Measurements from ENCODE around the gene PPP1R15B. TPM values are rescaled to one million over a fixed set of nuclear protein-coding genes. Genes with fewer than 3 reads are reported as not detected.

The PPP1R15B gene
- total and polyA plus RNA-seq, 2 donors (not counting 1 experiment from before 2014, with no cell fraction given): 65.7 to 137 TPM

DNA sequence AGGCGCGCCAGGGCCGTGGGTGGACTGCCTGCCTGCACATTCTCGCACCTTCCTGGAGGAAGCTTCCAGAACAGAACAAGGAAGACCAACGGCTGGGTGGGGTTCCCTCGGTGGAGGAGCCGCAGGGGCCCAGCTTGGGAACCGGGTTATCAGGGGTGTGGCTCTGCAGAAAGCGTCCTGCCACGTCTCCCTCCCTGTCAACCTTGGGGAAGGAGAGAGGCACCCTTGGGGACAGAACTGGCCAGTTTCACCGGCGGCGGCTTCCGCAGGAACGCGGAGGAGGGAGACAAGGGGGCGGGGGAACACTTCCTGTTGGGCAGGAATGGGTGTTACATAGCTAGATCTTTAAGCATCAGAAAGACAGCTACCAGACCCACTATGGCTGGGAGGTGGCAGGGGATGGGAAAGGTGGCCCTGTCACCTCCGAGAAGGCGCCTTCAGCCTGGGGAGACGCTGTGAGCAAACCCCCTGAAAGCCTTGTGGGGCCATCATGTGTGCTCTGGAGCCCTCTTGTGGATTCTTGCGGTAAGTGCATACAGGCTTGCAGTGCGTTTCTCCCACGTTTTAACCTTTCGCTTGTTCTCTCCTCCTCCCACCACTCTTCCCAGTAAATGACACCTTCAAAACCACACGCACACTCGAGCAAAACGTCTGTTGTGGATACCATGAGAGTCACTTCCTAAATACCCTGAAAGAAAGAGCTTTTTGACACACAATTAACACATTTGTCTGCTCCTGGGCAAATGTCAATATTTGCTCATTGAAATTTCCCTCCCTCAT lies 48.1 kb downstream of the PPP1R15B start:
- Histone ChIP-seq H3K27ac (ENCODE audit: low read length in 2 of 2) (no peak overlapping the region), H3K9me3 (ENCODE audit: control extremely low read depth in 1 of 3, control insufficient read depth in 2 of 3, insufficient read depth in 1 of 3, low read length in 2 of 3) (peaks cover 0 to 6% (median 0%) of the 10 kb centered on the region in 3 donors), H3K4me2 (replicated peaks; ENCODE audit: low read depth, low read length, poor library complexity, severe bottlenecking) (peak overlapping the region; percentile 95), H3K27me3 (replicated peaks in 1 of 4; ENCODE audit: control extremely low read depth in 1 of 4, control insufficient read depth in 3 of 4, insufficient read depth in 4 of 4, low read length in 3 of 4) (peaks cover 0 to 44% (median 13%) of the 10 kb centered on the region in 4 experiments), H3K79me2 (ENCODE audit: control insufficient read depth, insufficient read depth, low read length) (no peaks in the 10 kb centered on the region), H3K9ac (ENCODE audit: low read length) (peak overlapping the region; percentile 69), H3K4me1 (ENCODE audit: control insufficient read depth in 2 of 2, insufficient read depth in 2 of 2, low read length in 2 of 2) (peaks cover 10 to 17% of the 10 kb centered on the region in 2 donors), H4K20me1 (ENCODE audit: control insufficient read depth, insufficient read depth, low read length, poor library complexity, severe bottlenecking) (no peaks in the 10 kb centered on the region), H3K4me3 (ENCODE audit: control extremely low read depth in 1 of 5, extremely low read depth in 1 of 5, insufficient read depth in 1 of 5, low read depth in 2 of 5, low read length in 4 of 5) (peak overlapping the region; percentile 39 to 71 (median 51)), H3K36me3 (replicated peaks in 1 of 2; ENCODE audit: control extremely low read depth in 1 of 2, control insufficient read depth in 1 of 2, extremely low read depth in 1 of 2, insufficient read depth in 2 of 2, low read length in 1 of 2) (no peaks in the 10 kb centered on the region), H2AFZ (ENCODE audit: insufficient read depth, low read depth, low read length, poor library complexity, severe bottlenecking) (peak overlapping the region; percentile 92)
- H3K27me3 Mint-ChIP-seq: peaks cover 55% of the 10 kb centered on the region
- intact Hi-C loops (cut with micrococcal nuclease): loop anchor here (1.0 to 10.0 kb wide), 4 partner anchors 105 to 859 kb away; partner anchors contain the start of gene SNRPE
- ATAC-seq (ENCODE audit: low read depth) (peak; percentile 95), DNase-seq (peak; percentile 86)
- ChIA-PET POLR2A (no interaction called here), CTCF (interaction anchor here (0.7 to 6.5 kb wide), 33 partner anchors 9 to 737 kb away, joined by 3 to 99 read pairs (median 5); partner anchors contain the start of genes ATP2B4, ETNK2 and REN)
- no peak overlapping the region for H3K27ac Mint-ChIP-seq
- 2% methylated on average over 20 of the region's 27 CpGs for WGBS (ENCODE audit: insufficient coverage)
- H3K4me3 Mint-ChIP-seq: peak overlapping the region; percentile 35
- no peaks in the 10 kb centered on the region for H3K9me3 Mint-ChIP-seq (ENCODE audit: insufficient read depth)
- H3K4me1 Mint-ChIP-seq: peaks cover 8% of the 10 kb centered on the region
- TF ChIP-seq EZH2 (IDR thresholded peaks at IDR 0.05; ENCODE audit: borderline replicate concordance, insufficient read depth, low read depth, low read length, poor library complexity, severe bottlenecking): no peak
- TF ChIP-seq, protein P1, sequence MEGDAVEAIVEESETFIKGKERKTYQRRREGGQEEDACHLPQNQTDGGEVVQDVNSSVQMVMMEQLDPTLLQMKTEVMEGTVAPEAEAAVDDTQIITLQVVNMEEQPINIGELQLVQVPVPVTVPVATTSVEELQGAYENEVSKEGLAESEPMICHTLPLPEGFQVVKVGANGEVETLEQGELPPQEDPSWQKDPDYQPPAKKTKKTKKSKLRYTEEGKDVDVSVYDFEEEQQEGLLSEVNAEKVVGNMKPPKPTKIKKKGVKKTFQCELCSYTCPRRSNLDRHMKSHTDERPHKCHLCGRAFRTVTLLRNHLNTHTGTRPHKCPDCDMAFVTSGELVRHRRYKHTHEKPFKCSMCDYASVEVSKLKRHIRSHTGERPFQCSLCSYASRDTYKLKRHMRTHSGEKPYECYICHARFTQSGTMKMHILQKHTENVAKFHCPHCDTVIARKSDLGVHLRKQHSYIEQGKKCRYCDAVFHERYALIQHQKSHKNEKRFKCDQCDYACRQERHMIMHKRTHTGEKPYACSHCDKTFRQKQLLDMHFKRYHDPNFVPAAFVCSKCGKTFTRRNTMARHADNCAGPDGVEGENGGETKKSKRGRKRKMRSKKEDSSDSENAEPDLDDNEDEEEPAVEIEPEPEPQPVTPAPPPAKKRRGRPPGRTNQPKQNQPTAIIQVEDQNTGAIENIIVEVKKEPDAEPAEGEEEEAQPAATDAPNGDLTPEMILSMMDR (IDR thresholded peaks at IDR 0.05): peak; percentile 95

DNA sequence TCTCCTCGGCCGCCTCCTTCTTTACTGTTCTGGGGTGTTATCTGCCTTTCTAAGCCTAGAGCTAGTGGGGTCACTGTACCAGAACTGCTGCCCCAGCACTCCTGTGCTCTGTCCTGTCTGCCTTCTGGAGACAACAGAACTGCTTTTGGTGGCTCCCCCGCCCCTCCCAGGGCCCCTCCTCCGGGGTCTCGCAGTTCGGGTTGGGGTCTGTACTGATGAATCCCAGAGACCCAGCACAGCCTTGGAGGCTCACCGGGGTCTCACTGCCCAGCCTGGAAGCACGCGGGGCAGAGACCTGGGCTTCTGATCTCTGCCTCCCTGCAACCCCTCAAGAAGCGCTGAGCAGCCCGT lies 48.7 kb downstream of the PPP1R15B start:
- peak overlapping the region; percentile 95 for H3K4me2 ChIP-seq (replicated peaks; ENCODE audit: low read depth, low read length, poor library complexity, severe bottlenecking)
- H3K4me3 ChIP-seq (ENCODE audit: control extremely low read depth in 1 of 5, extremely low read depth in 1 of 5, insufficient read depth in 1 of 5, low read depth in 2 of 5, low read length in 4 of 5): peak overlapping the region; percentile 39 to 71 (median 51)
- peaks cover 0 to 50% (median 13%) of the 10 kb centered on the region in 4 experiments for H3K27me3 ChIP-seq (replicated peaks in 1 of 4; ENCODE audit: control extremely low read depth in 1 of 4, control insufficient read depth in 3 of 4, insufficient read depth in 4 of 4, low read length in 3 of 4)
- no peak for DNase-seq
- ATAC-seq (ENCODE audit: low read depth): no peak
- H3K79me2 ChIP-seq (ENCODE audit: control insufficient read depth, insufficient read depth, low read length): no peaks in the 10 kb centered on the region
- H3K4me1 ChIP-seq (ENCODE audit: control insufficient read depth in 2 of 2, insufficient read depth in 2 of 2, low read length in 2 of 2): peaks cover 10 to 20% of the 10 kb centered on the region in 2 donors
- TF ChIP-seq, protein P1 (IDR thresholded peaks at IDR 0.05): no peak
- TF ChIP-seq EZH2 (IDR thresholded peaks at IDR 0.05; ENCODE audit: borderline replicate concordance, insufficient read depth, low read depth, low read length, poor library complexity, severe bottlenecking): no peak
- peaks cover 9% of the 10 kb centered on the region for H3K4me1 Mint-ChIP-seq
- ChIA-PET CTCF (interaction anchor here (0.7 to 6.5 kb wide), 32 partner anchors 8 to 737 kb away, joined by 3 to 99 read pairs (median 5); partner anchors contain the start of genes ATP2B4 and ETNK2), POLR2A (no interaction called here)
- no peaks in the 10 kb centered on the region for H3K36me3 ChIP-seq (replicated peaks in 1 of 2; ENCODE audit: control extremely low read depth in 1 of 2, control insufficient read depth in 1 of 2, extremely low read depth in 1 of 2, insufficient read depth in 2 of 2, low read length in 1 of 2)
- H2AFZ ChIP-seq (ENCODE audit: insufficient read depth, low read depth, low read length, poor library complexity, severe bottlenecking): peak overlapping the region; percentile 92
- no peak overlapping the region for H3K27ac ChIP-seq (ENCODE audit: low read length in 2 of 2)
- H3K9ac ChIP-seq (ENCODE audit: low read length): peak overlapping the region; percentile 69
- 61% methylated on average over 11 of the region's 11 CpGs for WGBS (ENCODE audit: insufficient coverage)
- H3K9me3 ChIP-seq (ENCODE audit: control extremely low read depth in 1 of 3, control insufficient read depth in 2 of 3, insufficient read depth in 1 of 3, low read length in 2 of 3): peaks cover 0 to 6% (median 0%) of the 10 kb centered on the region in 3 donors
- H3K27ac Mint-ChIP-seq: no peak overlapping the region
- peak overlapping the region; percentile 65 for H3K4me3 Mint-ChIP-seq
- H3K9me3 Mint-ChIP-seq (ENCODE audit: insufficient read depth): no peaks in the 10 kb centered on the region
- peaks cover 56% of the 10 kb centered on the region for H3K27me3 Mint-ChIP-seq
- no peaks in the 10 kb centered on the region for H4K20me1 ChIP-seq (ENCODE audit: control insufficient read depth, insufficient read depth, low read length, poor library complexity, severe bottlenecking)
- intact Hi-C loops (cut with micrococcal nuclease): loop anchor here (1.0 to 10.0 kb wide), 4 partner anchors 105 to 858 kb away; partner anchors contain the start of gene SNRPE
